ENCODE data around the gene SAMD11.

The SAMD11 gene

GRCh38 chr1:952603-953002, 28.9 kb downstream of the SAMD11 start:
- no peak for DNase-seq
- no peak for ATAC-seq
- Mint-ChIP-seq H3K27ac (no peak overlapping the region), H3K4me1 (peaks cover 7% of the 10 kb centered on the region), H3K36me3 (ENCODE audit: low read depth) (peaks cover 51% of the 10 kb centered on the region), H3K4me3 (no peak overlapping the region), H3K27me3 (no peaks in the 10 kb centered on the region), H3K9me3 (no peaks in the 10 kb centered on the region)

GRCh38 chr1:953524-954320, 30.0 kb downstream of the SAMD11 start:
- Mint-ChIP-seq H3K27me3 (no peaks in the 10 kb centered on the region), H3K4me3 (no peak overlapping the region), H3K4me1 (peaks cover 15% of the 10 kb centered on the region), H3K36me3 (ENCODE audit: low read depth) (peaks cover 55% of the 10 kb centered on the region), H3K9me3 (no peaks in the 10 kb centered on the region), H3K27ac (no peak overlapping the region)
- ATAC-seq, result no peak
- no peak for DNase-seq

GRCh38 chr1:954927-955326, 31.2 kb downstream of the SAMD11 start:
- Mint-ChIP-seq H3K27ac (no peak overlapping the region), H3K27me3 (no peaks in the 10 kb centered on the region), H3K4me3 (no peak overlapping the region), H3K36me3 (ENCODE audit: low read depth) (peaks cover 46% of the 10 kb centered on the region), H3K4me1 (peaks cover 18% of the 10 kb centered on the region), H3K9me3 (no peaks in the 10 kb centered on the region)
- DNase-seq (no peak), ATAC-seq (no peak)

- no peaks in the 10 kb centered on the region for H3K27me3 Mint-ChIP-seq
- H3K4me3 Mint-ChIP-seq, result no peak overlapping the region
- H3K27ac Mint-ChIP-seq, result no peak overlapping the region
- no peaks in the 10 kb centered on the region for H3K9me3 Mint-ChIP-seq
- DNase-seq (no peak), ATAC-seq (no peak)
- H3K4me1 Mint-ChIP-seq, result peaks cover 18% of the 10 kb centered on the region
- H3K36me3 Mint-ChIP-seq (ENCODE audit: low read depth), result peaks cover 40% of the 10 kb centered on the region
Observed at GRCh38 chr1:955474-955873, 31.8 kb downstream of the SAMD11 start.

- Mint-ChIP-seq H3K4me3 (no peak overlapping the region), H3K4me1 (peaks cover 20% of the 10 kb centered on the region), H3K27ac (no peak overlapping the region), H3K36me3 (ENCODE audit: low read depth) (peaks cover 33% of the 10 kb centered on the region), H3K27me3 (no peaks in the 10 kb centered on the region), H3K9me3 (no peaks in the 10 kb centered on the region)
- DNase-seq, result no peak
- no peak for ATAC-seq
Observed at GRCh38 chr1:956636-957035, 32.9 kb downstream of the SAMD11 start.

GRCh38 chr1:958823-959730, 35.4 kb downstream of the SAMD11 start, which contains the start of gene NOC2L:
Gene NOC2L, minus strand, starts transcription at chr1:959256. Its CDS starts 16 bp downstream, at chr1:959240.
- Mint-ChIP-seq H3K4me1 (peaks cover 20% of the 10 kb centered on the region), H3K4me3 (peak within 1 kb of the TSS; percentile 98), H3K36me3 (ENCODE audit: low read depth) (peaks cover 29% of the 10 kb centered on the region), H3K27ac (peak within 1 kb of the TSS; percentile 91), H3K9me3 (no peaks in the 10 kb centered on the region), H3K27me3 (no peaks in the 10 kb centered on the region)
- DNase-seq (peak; percentile 99), ATAC-seq (peak; percentile 81)

- H3K4me3 Mint-ChIP-seq, result peak overlapping the region; percentile 98
- DNase-seq (peak; percentile 27), ATAC-seq (peak; percentile 5)
- no peaks in the 10 kb centered on the region for H3K27me3 Mint-ChIP-seq
- no peaks in the 10 kb centered on the region for H3K9me3 Mint-ChIP-seq
- H3K27ac Mint-ChIP-seq, result peak overlapping the region; percentile 35
- peaks cover 25% of the 10 kb centered on the region for H3K36me3 Mint-ChIP-seq (ENCODE audit: low read depth)
- H3K4me1 Mint-ChIP-seq, result peaks cover 20% of the 10 kb centered on the region
Observed at GRCh38 chr1:959731-960362, 36.1 kb downstream of the SAMD11 start.

GRCh38 chr1:960363-961131, 36.8 kb downstream of the SAMD11 start, which contains the start of gene KLHL17:
Gene KLHL17, plus strand, starts transcription at chr1:960584. Its CDS starts 110 bp downstream, at chr1:960694.
- ATAC-seq (peak; percentile 66), DNase-seq (peak; percentile 89)
- peaks cover 22% of the 10 kb centered on the region for H3K4me1 Mint-ChIP-seq
- H3K27ac Mint-ChIP-seq, result peak within 1 kb of the TSS; percentile 35
- H3K9me3 Mint-ChIP-seq, result no peaks in the 10 kb centered on the region
- H3K36me3 Mint-ChIP-seq (ENCODE audit: low read depth), result peaks cover 19% of the 10 kb centered on the region
- H3K27me3 Mint-ChIP-seq, result no peaks in the 10 kb centered on the region
- peak within 1 kb of the TSS; percentile 98 for H3K4me3 Mint-ChIP-seq

GRCh38 chr1:961132-961669, 37.5 kb downstream of the SAMD11 start:
- Mint-ChIP-seq H3K27me3 (no peaks in the 10 kb centered on the region), H3K4me1 (peaks cover 28% of the 10 kb centered on the region), H3K4me3 (peak overlapping the region; percentile 61), H3K36me3 (ENCODE audit: low read depth) (peaks cover 15% of the 10 kb centered on the region), H3K27ac (no peak overlapping the region), H3K9me3 (no peaks in the 10 kb centered on the region)
- DNase-seq (no peak), ATAC-seq (no peak)

- Mint-ChIP-seq H3K27me3 (no peaks in the 10 kb centered on the region), H3K4me1 (peaks cover 26% of the 10 kb centered on the region), H3K4me3 (peak overlapping the region; percentile 61), H3K36me3 (ENCODE audit: low read depth) (peaks cover 6% of the 10 kb centered on the region), H3K27ac (no peak overlapping the region), H3K9me3 (no peaks in the 10 kb centered on the region)
- no peak for DNase-seq
- ATAC-seq, result no peak
Observed at GRCh38 chr1:962381-963300, 38.9 kb downstream of the SAMD11 start.

GRCh38 chr1:963301-963651, 39.6 kb downstream of the SAMD11 start:
- H3K4me3 Mint-ChIP-seq, result no peak overlapping the region
- no peak for DNase-seq
- peaks cover 22% of the 10 kb centered on the region for H3K4me1 Mint-ChIP-seq
- ATAC-seq, result no peak
- no peaks in the 10 kb centered on the region for H3K9me3 Mint-ChIP-seq
- no peak overlapping the region for H3K27ac Mint-ChIP-seq
- H3K27me3 Mint-ChIP-seq, result peaks cover 1% of the 10 kb centered on the region
- H3K36me3 Mint-ChIP-seq (ENCODE audit: low read depth), result peaks cover 5% of the 10 kb centered on the region

GRCh38 chr1:963746-964525, 40.2 kb downstream of the SAMD11 start:
- Mint-ChIP-seq H3K36me3 (ENCODE audit: low read depth) (peaks cover 1% of the 10 kb centered on the region), H3K27ac (no peak overlapping the region), H3K27me3 (peaks cover 5% of the 10 kb centered on the region), H3K4me3 (no peak overlapping the region), H3K9me3 (no peaks in the 10 kb centered on the region), H3K4me1 (peaks cover 18% of the 10 kb centered on the region)
- DNase-seq, result no peak
- ATAC-seq, result no peak

All from activated naive CD8-positive, alpha-beta T cell treated with anti-CD3 and anti-CD28 coated beads, Interleukin-2, amount 50 U/mL, for 24 hours (primary cell).